Liver (tissue), 3 donors: Measurements from ENCODE around the gene KRR1.

Experiments
- CTCF ChIP-seq: fragments of 150-350 bp; IDR thresholded peaks from 2 replicates; pipeline ENCODE4 v1.5.1; 2017; ENCODE audit warnings: improper control_type of control experiment, low read depth, low read length; ENCODE audit not compliant: missing input control
- JUND ChIP-seq, 2 donors: IDR thresholded peaks; 2 replicates each; pipeline ENCODE4 v1.6.1; 2016; ENCODE audit warnings: antibody characterized with exemption in 2 of 2
- RAD21 ChIP-seq, 2 donors: IDR thresholded peaks; 2 replicates each; pipeline ENCODE4 v1.6.1; 2016; ENCODE audit warnings: antibody characterized with exemption in 2 of 2, mild to moderate bottlenecking in 2 of 2
- donor health status: healthy.
- donor health status: healthy.

- no peak for TF ChIP-seq JUND (IDR thresholded peaks at IDR 0.05)
- TF ChIP-seq CTCF = no peak
- no peak for TF ChIP-seq RAD21 (IDR thresholded peaks at IDR 0.05)
Observed at GRCh38 chr12:75550401-75551240, 39.2 kb upstream of the KRR1 start.
